CD4-positive, alpha-beta memory T cell (primary cell): Measurements from ENCODE around the gene HSF4. TPM values are rescaled to one million over a fixed set of nuclear protein-coding genes. Genes with fewer than 3 reads are reported as not detected.

Experiments used
- CTCF ChIA-PET: fragments of 350-600 bp; sonication (Branson Sonifier 250); formaldehyde crosslinking; loops from one replicate; lab custom pipeline; 2021; ENCODE audit warnings: inconsistent platforms; ENCODE audit not compliant: partially characterized antibody; lab: Charles Lee
- POLR2A ChIA-PET: fragments of 350-600 bp; sonication (Branson Sonifier 250); formaldehyde crosslinking; loops from one replicate; lab custom pipeline; 2021; ENCODE audit not compliant: partially characterized antibody; lab: Charles Lee
- DNase-seq, 5 donors: peaks; one replicate each; pipeline versions ENCODE4 v3.0.0 to v3.0.0-alpha.2; 2020 to 2022; ENCODE audit warnings: mixed read lengths in 1 of 5
- H3K27ac ChIP-seq: one replicate; pipeline ENCODE4 v1.7.0; 2013; ENCODE audit warnings: low read depth, low read length
- H3K27me3 ChIP-seq: 2 replicates; pipeline ENCODE4 v1.7.0; 2013; ENCODE audit warnings: mild to moderate bottlenecking, low read length, moderate library complexity; ENCODE audit not compliant: insufficient read depth
- H3K36me3 ChIP-seq: 2 replicates; pipeline ENCODE4 v1.7.0; 2013; ENCODE audit warnings: mild to moderate bottlenecking, low read length, moderate library complexity; ENCODE audit not compliant: insufficient read depth
- H3K4me1 ChIP-seq: 2 replicates; pipeline ENCODE4 v1.7.0; 2013; ENCODE audit warnings: mild to moderate bottlenecking, low read length, moderate library complexity; ENCODE audit not compliant: insufficient read depth
- H3K4me3 ChIP-seq, 2 donors: one replicate each; pipeline ENCODE4 v1.7.0; 2013; ENCODE audit warnings: low read length in 2 of 2, mild to moderate bottlenecking in 1 of 2
- H3K9me3 ChIP-seq, 2 donors: one replicate each; pipeline ENCODE4 v1.7.0; 2013; ENCODE audit warnings: low read length in 2 of 2, control low read depth in 1 of 2; ENCODE audit not compliant: control insufficient read depth in 1 of 2
- H3K27ac Mint-ChIP-seq, 7 donors: one replicate each; pipeline ENCODE4 v1.8.0; 2020 to 2021; ENCODE audit warnings: mixed read lengths in 7 of 7, mild to moderate bottlenecking in 6 of 7, inconsistent platforms in 3 of 7, moderate library complexity in 3 of 7
- H3K27me3 Mint-ChIP-seq, 2 donors: one replicate each; pipeline ENCODE4 v1.8.0; 2020 to 2021; ENCODE audit warnings: mixed read lengths in 2 of 2
- H3K36me3 Mint-ChIP-seq, 2 donors: one replicate each; pipeline ENCODE4 v1.8.0; 2020 to 2021; ENCODE audit warnings: mixed read lengths in 2 of 2, inconsistent platforms in 1 of 2, mild to moderate bottlenecking in 1 of 2
- H3K4me1 Mint-ChIP-seq, 4 donors: one replicate each; pipeline ENCODE4 v1.8.0; 2020 to 2021; ENCODE audit warnings: mixed read lengths in 4 of 4, mild to moderate bottlenecking in 1 of 4
- H3K4me3 Mint-ChIP-seq, 8 donors: one replicate each; pipeline ENCODE4 v1.8.0; 2020 to 2021; ENCODE audit warnings: mixed read lengths in 8 of 8, mild to moderate bottlenecking in 7 of 8, moderate library complexity in 6 of 8, inconsistent platforms in 3 of 8
- H3K9me3 Mint-ChIP-seq, 8 donors: one replicate each; pipeline ENCODE4 v1.8.0; 2020 to 2021; ENCODE audit warnings: mixed read lengths in 8 of 8, mild to moderate bottlenecking in 5 of 8, inconsistent platforms in 3 of 8, moderate library complexity in 1 of 8
- intact Hi-C: fragments of 100-400 bp; cut with micrococcal nuclease; formaldehyde crosslinking; loops from one replicate; pipeline ENCODE4 v1.15.1; 2023
- polyA plus RNA-seq, 2 donors: library from polyadenylated mRNA; unstranded; fragments of 300-500 nt; fragmentation: Illumina TruSeq; gene quantifications; one replicate each; pipeline ENCODE4 v1.2.3, GENCODE V29; 2021
- total RNA-seq, 2 experiments: library from RNA; stranded (reverse); gene quantifications; one replicate each; pipeline ENCODE4 v1.2.3, GENCODE V29; 2021

The HSF4 gene
- total and polyA plus RNA-seq, 4 experiments from 2014 or later: 0.37 to 98.7 (median 93.6) TPM; not detected in 1

DNA sequence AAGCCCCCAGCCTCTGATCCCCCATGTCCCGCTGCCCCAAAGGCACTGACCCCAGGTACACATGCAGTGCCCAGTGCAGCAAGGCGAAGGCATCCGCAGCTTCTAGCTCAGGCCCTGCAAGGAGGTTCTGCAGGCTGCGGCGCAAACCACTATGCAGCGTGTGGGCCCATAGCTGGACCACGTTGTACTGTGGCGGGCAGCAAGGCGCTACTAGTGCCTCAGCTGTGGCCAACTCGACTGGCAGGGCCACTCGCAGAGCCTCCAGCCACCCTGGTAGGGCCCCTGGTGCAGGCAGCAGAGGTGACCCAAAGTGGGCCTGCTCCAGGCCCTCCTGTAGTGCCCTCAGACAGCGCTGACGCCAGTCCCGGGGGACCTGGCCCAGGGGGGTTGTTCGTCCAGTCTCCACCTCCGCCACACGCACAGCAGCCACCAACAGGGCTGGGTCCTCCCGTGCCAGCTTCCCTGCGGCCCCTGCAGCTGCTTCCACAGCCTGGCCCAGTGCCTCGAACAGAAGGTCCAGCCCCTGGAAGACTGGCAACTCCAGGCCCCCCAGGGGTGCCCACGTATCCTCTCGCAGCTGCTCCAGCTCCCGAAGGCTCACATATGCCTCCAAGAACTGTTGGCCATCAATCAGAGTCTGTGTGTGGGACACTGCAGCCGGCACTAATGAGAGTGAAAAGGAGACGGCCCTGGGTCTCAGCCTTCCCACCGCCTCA, 22.8 kb downstream of the HSF4 start:
- intact Hi-C loops: no loop called here
- H3K27ac Mint-ChIP-seq: peak overlapping the region in 1 of 7 donors; percentile 21
- no peaks in the 10 kb centered on the region for H3K27me3 ChIP-seq
- peaks cover 0 to 5% of the 10 kb centered on the region in 2 donors for H3K36me3 Mint-ChIP-seq
- H3K4me1 Mint-ChIP-seq: peaks cover 15 to 24% (median 18%) of the 10 kb centered on the region in 4 donors
- H3K9me3 ChIP-seq: no peaks in the 10 kb centered on the region
- no peak overlapping the region for H3K4me3 Mint-ChIP-seq
- ChIA-PET POLR2A (interaction anchor here (1.0 to 1.3 kb wide), 3 partner anchors 24 to 36 kb away, joined by 3 read pairs; partner anchors contain the start of gene B3GNT9), CTCF (interaction anchor here (1.7 to 4.9 kb wide), 2 partner anchors 12 to 169 kb away, joined by 4 to 32 read pairs; no protein-coding TSS in a partner anchor)
- DNase-seq: no peak
- H3K36me3 ChIP-seq: no peaks in the 10 kb centered on the region
- peaks cover 33% of the 10 kb centered on the region for H3K4me1 ChIP-seq
- H3K9me3 Mint-ChIP-seq: no peaks in the 10 kb centered on the region
- no peak overlapping the region for H3K27ac ChIP-seq
- H3K27me3 Mint-ChIP-seq: peaks cover 0 to 2% of the 10 kb centered on the region in 2 donors
- no peak overlapping the region for H3K4me3 ChIP-seq

DNA sequence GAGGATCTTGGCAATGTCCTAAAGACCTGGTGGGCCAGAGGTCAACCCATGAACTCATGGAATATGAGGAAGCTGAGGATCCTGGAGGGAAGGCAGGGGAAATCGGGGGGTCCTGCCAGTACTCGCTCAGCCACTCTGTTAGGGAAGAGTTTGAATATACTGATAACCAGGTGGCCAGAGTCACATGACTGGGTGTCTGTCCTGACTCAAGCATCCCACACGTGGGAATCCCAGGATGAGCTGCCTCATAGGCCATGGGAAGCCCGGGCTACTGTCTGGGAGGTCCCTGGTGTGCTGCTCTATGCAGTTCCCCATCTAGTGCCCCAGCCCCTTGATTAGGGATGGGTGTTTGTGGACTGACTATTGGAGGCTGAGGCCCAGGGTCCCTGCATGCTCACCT, 23.8 kb downstream of the HSF4 start:
- H3K9me3 ChIP-seq: no peaks in the 10 kb centered on the region
- no peak for DNase-seq
- peaks cover 0 to 2% of the 10 kb centered on the region in 2 donors for H3K27me3 Mint-ChIP-seq
- peak overlapping the region in 1 of 8 donors; percentile 65 for H3K4me3 Mint-ChIP-seq
- no peaks in the 10 kb centered on the region for H3K36me3 ChIP-seq
- H3K4me1 Mint-ChIP-seq: peaks cover 21 to 34% (median 26%) of the 10 kb centered on the region in 4 donors
- intact Hi-C loops: no loop called here
- peaks cover 0 to 11% of the 10 kb centered on the region in 2 donors for H3K36me3 Mint-ChIP-seq
- no peaks in the 10 kb centered on the region for H3K9me3 Mint-ChIP-seq
- no peak overlapping the region for H3K27ac Mint-ChIP-seq
- CTCF ChIA-PET: interaction anchor here (1.3 to 1.7 kb wide), 3 partner anchors 28 to 204 kb away, joined by 3 to 4 read pairs (median 3); partner anchors contain the start of genes FBXL8 and TRADD
- no peak overlapping the region for H3K4me3 ChIP-seq
- POLR2A ChIA-PET: interaction anchor here (1.2 to 2.1 kb wide), 3 partner anchors 14 to 33 kb away, joined by 3 to 7 read pairs (median 5); no protein-coding TSS in a partner anchor
- no peak overlapping the region for H3K27ac ChIP-seq
- no peaks in the 10 kb centered on the region for H3K27me3 ChIP-seq
- H3K4me1 ChIP-seq: peaks cover 36% of the 10 kb centered on the region

DNA sequence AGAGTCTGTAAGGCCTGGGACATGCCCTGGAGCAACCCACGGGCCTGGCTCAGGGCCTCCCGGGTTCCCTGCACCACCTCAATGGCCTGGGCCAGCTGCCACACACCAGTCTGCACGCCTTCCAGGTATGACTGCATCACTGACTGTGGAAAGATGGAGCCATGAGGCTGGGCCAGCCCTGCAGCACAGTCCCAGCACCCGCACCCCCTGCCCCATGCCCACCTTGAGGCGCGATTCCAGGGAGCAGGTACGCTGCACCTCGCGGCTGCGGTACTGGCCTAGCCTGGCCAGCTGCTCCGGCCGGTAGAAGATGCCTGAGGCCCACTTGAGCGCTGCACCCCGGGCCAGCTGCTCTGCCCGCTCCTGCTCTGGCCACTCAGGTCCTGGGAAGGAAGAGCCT, 24.3 kb downstream of the HSF4 start:
- Histone ChIP-seq H3K27ac (no peak overlapping the region), H3K27me3 (no peaks in the 10 kb centered on the region), H3K36me3 (peaks cover under 1% of the 10 kb centered on the region), H3K9me3 (no peaks in the 10 kb centered on the region), H3K4me1 (peaks cover 39% of the 10 kb centered on the region), H3K4me3 (no peak overlapping the region)
- peaks cover 0 to 2% of the 10 kb centered on the region in 2 donors for H3K27me3 Mint-ChIP-seq
- no peak overlapping the region for H3K27ac Mint-ChIP-seq
- no peak for DNase-seq
- intact Hi-C loops: no loop called here
- peaks cover 0 to 14% of the 10 kb centered on the region in 2 donors for H3K36me3 Mint-ChIP-seq
- no peak overlapping the region for H3K4me3 Mint-ChIP-seq
- peaks cover 24 to 38% (median 31%) of the 10 kb centered on the region in 4 donors for H3K4me1 Mint-ChIP-seq
- H3K9me3 Mint-ChIP-seq: no peaks in the 10 kb centered on the region
- CTCF ChIA-PET: interaction anchor here (1.0 to 1.4 kb wide), 6 partner anchors 28 to 211 kb away, joined by 3 to 4 read pairs (median 3); partner anchors contain the start of genes FBXL8 and TRADD
- POLR2A ChIA-PET: interaction anchor here (1.7 to 2.1 kb wide), 2 partner anchors 14 to 34 kb away, joined by 5 to 7 read pairs; no protein-coding TSS in a partner anchor

DNA sequence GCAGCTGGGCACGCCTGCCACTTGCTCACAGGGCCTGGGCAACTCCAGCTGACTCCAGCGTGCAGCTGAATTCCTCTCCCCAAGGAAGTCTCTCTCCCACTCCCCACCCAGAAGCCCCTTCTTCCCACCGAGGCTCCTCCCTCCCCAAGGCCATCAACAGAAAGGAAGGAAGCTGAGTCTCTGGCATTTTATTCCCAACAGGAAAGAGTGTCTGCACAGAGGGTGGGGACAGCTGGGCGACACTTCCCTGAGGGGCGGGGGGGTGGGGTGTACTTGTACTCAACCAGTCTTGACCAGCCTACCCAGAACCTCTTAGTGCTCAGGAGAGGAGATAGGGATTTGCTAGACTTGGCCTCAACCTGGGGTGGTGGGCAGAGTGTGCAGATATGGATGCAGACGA, 25.5 kb downstream of the HSF4 start, which contains the start of gene EXOC3L1:
Gene EXOC3L1, minus strand, starts transcription at position 96 of the 400 bp plus-strand sequence. CDS start 460 bp downstream, outside the sequence.
- no peak for DNase-seq
- intact Hi-C loops: no loop called here
- H3K4me1 ChIP-seq: peaks cover 38% of the 10 kb centered on the region

DNA sequence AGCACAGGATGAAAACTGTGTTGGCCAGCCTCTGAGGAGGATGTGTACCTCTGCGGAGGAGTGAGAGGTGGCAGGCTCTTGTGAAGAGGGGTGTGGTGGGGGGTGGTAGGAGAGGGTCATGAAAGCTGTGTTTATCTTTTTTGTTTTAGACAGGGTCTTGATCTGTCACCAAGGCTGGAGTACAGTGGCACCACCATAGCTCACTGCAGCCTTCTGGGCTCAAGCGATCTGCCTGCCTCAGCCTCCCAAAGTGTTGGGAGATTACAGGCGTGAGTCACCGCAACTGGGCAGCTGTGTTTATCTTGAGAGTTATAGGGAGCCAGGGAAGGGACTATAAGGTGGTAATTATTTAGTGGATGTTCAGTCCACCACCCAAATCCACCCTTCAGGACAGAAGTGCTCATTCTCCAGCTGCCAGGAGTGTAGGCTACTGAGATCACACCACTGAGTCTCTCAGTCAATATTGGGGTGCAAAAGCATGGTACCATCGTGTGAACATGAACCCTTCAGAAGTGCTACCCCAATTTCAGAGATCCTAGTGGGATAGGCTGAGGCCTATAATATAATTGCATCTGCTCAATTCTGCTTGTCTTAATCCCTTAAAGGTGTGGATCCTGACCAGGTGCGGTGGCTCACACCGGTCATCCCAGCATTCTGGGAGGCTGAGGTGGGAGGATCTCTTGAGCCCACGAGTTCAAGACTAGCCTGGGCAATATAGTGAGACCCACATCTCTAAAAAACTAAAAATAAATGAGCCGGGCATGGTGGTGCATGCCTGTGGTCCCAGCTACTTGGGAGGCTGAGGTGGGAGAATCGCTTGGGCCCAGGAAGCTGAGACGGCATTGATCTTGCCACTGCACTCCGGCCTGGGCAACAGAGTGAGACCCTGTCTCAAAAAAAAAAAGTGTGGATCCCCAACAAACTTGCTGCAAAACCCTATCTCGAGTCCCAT, 26.2 kb downstream of the HSF4 start:
- H3K36me3 ChIP-seq: peaks cover 19% of the 10 kb centered on the region
- H3K27me3 Mint-ChIP-seq: no peaks in the 10 kb centered on the region
- H3K4me3 ChIP-seq: no peak overlapping the region
- peaks cover 4 to 29% of the 10 kb centered on the region in 2 donors for H3K36me3 Mint-ChIP-seq
- intact Hi-C loops: no loop called here
- H3K4me1 ChIP-seq: peaks cover 31% of the 10 kb centered on the region
- no peak overlapping the region for H3K27ac ChIP-seq
- H3K27me3 ChIP-seq: no peaks in the 10 kb centered on the region
- H3K27ac Mint-ChIP-seq: peak overlapping the region in 4 of 7 donors; percentile 84 to 95 (median 86)
- no peaks in the 10 kb centered on the region for H3K9me3 ChIP-seq
- DNase-seq: no peak
- peak overlapping the region in 4 of 8 donors; percentile 25 to 91 (median 87) for H3K4me3 Mint-ChIP-seq
- ChIA-PET POLR2A (interaction anchor here (0.7 to 2.1 kb wide), 3 partner anchors 16 to 36 kb away, joined by 3 to 7 read pairs (median 4); partner anchors contain the start of gene TMEM208), CTCF (no interaction called here)
- peaks cover 0 to 2% (median 0%) of the 10 kb centered on the region in 8 donors for H3K9me3 Mint-ChIP-seq
- peaks cover 16 to 39% (median 29%) of the 10 kb centered on the region in 4 donors for H3K4me1 Mint-ChIP-seq

More for the DNA sequence above, 25.5 kb downstream of the HSF4 start, which contains the start of gene EXOC3L1:
- Mint-ChIP-seq H3K27ac (peak within 1 kb of the TSS in 1 of 7 donors; percentile 85), H3K27me3 (peaks cover 0 to 2% of the 10 kb centered on the region in 2 donors), H3K9me3 (no peaks in the 10 kb centered on the region), H3K36me3 (peaks cover 0 to 26% of the 10 kb centered on the region in 2 donors), H3K4me3 (peak within 1 kb of the TSS in 4 of 8 donors; percentile 10 to 57 (median 32)), H3K4me1 (peaks cover 23 to 41% (median 34%) of the 10 kb centered on the region in 4 donors)
- no peaks in the 10 kb centered on the region for H3K9me3 ChIP-seq
- H3K4me3 ChIP-seq: no peak within 1 kb of the TSS
- CTCF ChIA-PET: interaction anchor here (1.1 to 1.3 kb wide), 2 partner anchors 38 to 212 kb away, joined by 3 read pairs; no protein-coding TSS in a partner anchor
- no peaks in the 10 kb centered on the region for H3K27me3 ChIP-seq
- H3K36me3 ChIP-seq: peaks cover 13% of the 10 kb centered on the region
- POLR2A ChIA-PET: interaction anchor here (0.7 to 2.1 kb wide), 4 partner anchors 16 to 37 kb away, joined by 3 to 7 read pairs (median 4); partner anchors contain the start of gene TMEM208
- H3K27ac ChIP-seq: no peak within 1 kb of the TSS

DNA sequence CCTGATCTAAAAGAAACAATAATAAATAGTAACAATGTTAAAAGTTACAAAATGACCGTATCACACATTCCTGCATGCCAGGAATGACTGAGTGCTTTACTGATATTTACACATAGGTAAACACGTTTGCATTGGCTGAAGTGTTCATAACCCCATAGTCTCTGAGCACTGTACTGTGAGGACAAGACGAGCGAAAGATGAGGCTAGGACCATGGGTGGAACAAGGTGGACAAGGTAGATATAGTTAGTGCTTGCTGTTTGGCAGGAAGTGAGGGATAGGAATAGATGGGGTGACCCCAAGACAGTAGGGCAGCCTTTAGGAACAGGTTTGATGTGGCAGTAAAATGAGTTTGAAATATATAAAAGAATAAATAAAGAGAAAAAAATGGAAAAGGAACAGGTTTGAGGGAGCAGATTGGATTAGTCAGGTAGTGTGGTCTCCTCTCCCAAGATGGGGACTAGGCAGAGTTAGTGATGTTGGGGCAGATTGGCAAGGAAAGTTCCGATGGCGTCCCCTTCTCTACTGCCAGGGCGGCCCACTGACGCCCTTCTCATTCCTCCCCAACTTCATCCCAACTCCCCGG, 27.0 kb downstream of the HSF4 start:
- H3K4me1 ChIP-seq: peaks cover 30% of the 10 kb centered on the region
- H3K4me1 Mint-ChIP-seq: peaks cover 20 to 45% (median 34%) of the 10 kb centered on the region in 4 donors
- peaks cover 0 to 2% (median 0%) of the 10 kb centered on the region in 8 donors for H3K9me3 Mint-ChIP-seq
- peaks cover 27% of the 10 kb centered on the region for H3K36me3 ChIP-seq
- CTCF ChIA-PET: interaction anchor here (1.1 to 1.7 kb wide), 2 partner anchors 9 to 35 kb away, joined by 3 to 4 read pairs; no protein-coding TSS in a partner anchor
- H3K9me3 ChIP-seq: no peaks in the 10 kb centered on the region
- POLR2A ChIA-PET: interaction anchor here (1.6 to 2.4 kb wide), 5 partner anchors 17 to 258 kb away, joined by 4 to 12 read pairs (median 9); no protein-coding TSS in a partner anchor
- H3K27ac Mint-ChIP-seq: peak overlapping the region; percentile 75 to 95 (median 87)
- H3K4me3 Mint-ChIP-seq: peak overlapping the region; percentile 86 to 96 (median 90)
- peak overlapping the region; percentile 84 to 87 for H3K4me3 ChIP-seq
- H3K27me3 Mint-ChIP-seq: no peaks in the 10 kb centered on the region
- H3K27ac ChIP-seq: peak overlapping the region; percentile 80
- no peaks in the 10 kb centered on the region for H3K27me3 ChIP-seq
- DNase-seq: no peak
- H3K36me3 Mint-ChIP-seq: peaks cover 11 to 37% of the 10 kb centered on the region in 2 donors
- intact Hi-C loops: no loop called here
